ENCODE results near the gene RTN4RL1.

DNA sequence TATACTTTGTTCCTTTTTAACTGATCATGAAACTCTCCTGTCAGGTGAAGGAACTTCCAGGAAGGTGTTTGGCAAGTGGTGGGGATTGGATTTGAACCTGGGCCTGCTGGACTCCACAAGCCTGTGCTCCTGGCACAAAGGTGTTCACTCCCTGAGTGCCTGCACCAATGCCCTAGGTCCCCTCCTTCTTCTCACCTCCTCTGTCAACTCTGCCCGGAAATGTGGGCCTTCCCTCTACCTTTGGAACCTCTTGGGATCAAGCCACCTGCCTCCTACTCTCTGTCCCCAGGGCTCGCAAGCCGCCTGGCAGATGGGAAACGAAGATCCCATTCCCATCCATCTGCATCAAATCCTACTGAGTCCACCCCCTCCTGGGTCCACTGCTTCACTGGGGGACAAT lies 40.0 kb downstream of the RTN4RL1 start:
- TF ChIP-seq, protein P1, sequence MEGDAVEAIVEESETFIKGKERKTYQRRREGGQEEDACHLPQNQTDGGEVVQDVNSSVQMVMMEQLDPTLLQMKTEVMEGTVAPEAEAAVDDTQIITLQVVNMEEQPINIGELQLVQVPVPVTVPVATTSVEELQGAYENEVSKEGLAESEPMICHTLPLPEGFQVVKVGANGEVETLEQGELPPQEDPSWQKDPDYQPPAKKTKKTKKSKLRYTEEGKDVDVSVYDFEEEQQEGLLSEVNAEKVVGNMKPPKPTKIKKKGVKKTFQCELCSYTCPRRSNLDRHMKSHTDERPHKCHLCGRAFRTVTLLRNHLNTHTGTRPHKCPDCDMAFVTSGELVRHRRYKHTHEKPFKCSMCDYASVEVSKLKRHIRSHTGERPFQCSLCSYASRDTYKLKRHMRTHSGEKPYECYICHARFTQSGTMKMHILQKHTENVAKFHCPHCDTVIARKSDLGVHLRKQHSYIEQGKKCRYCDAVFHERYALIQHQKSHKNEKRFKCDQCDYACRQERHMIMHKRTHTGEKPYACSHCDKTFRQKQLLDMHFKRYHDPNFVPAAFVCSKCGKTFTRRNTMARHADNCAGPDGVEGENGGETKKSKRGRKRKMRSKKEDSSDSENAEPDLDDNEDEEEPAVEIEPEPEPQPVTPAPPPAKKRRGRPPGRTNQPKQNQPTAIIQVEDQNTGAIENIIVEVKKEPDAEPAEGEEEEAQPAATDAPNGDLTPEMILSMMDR (IDR thresholded peaks at IDR 0.05; ENCODE audit: low read length), result no peak
- no peak for TF ChIP-seq EZH2 (IDR thresholded peaks at IDR 0.05; ENCODE audit: borderline replicate concordance, low read length)

Data from OCI-LY1 (cell line).